Endothelial cell of umbilical vein (primary cell): Measurements from ENCODE around the gene EYS.

ENCODE experiments used
- CTCF ChIP-seq, 2 donors: IDR thresholded peaks; 1 replicate in 1 of 2; 2 replicates in 1 of 2; pipeline ENCODE4 v1.5.1; 2011; ENCODE audit warnings: low read length in 2 of 2, mild to moderate bottlenecking in 2 of 2, moderate library complexity in 2 of 2, control low read depth in 1 of 2, inconsistent platforms in 1 of 2, low read depth in 1 of 2; ENCODE audit not compliant: insufficient read depth in 1 of 2; ENCODE audit errors: extremely low read depth in 1 of 2
- EZH2 ChIP-seq: IDR thresholded peaks from 2 replicates; pipeline ENCODE4 v1.6.1; 2012; ENCODE audit warnings: borderline replicate concordance, low read depth, mild to moderate bottlenecking, moderate library complexity, low read length, inconsistent platforms; ENCODE audit not compliant: severe bottlenecking
- GATA2 ChIP-seq: IDR thresholded peaks from 2 replicates; pipeline ENCODE4 v1.7.0; 2011; ENCODE audit warnings: low read depth, mild to moderate bottlenecking, moderate library complexity, mixed read lengths, low read length; ENCODE audit not compliant: insufficient read length, insufficient read depth
- MAX ChIP-seq: IDR thresholded peaks from 2 replicates; pipeline ENCODE4 v1.6.1; 2011; ENCODE audit not compliant: insufficient read depth, insufficient read length
- MYC ChIP-seq: IDR thresholded peaks from one replicate; pipeline ENCODE4 v1.6.1; 2011; ENCODE audit warnings: mild to moderate bottlenecking, low read depth, low read length
- POLR2A ChIP-seq: IDR thresholded peaks from 2 replicates; pipeline ENCODE4 v1.6.1; 2012; ENCODE audit warnings: low read depth, mild to moderate bottlenecking, control low read depth, low read length
- POLR2AphosphoS5 ChIP-seq: IDR thresholded peaks from 2 replicates; pipeline ENCODE4 v1.6.1; 2012; ENCODE audit warnings: low read depth, mild to moderate bottlenecking, control low read depth, low read length, moderate library complexity; ENCODE audit not compliant: insufficient read depth

- TF ChIP-seq CTCF (IDR thresholded peaks at IDR 0.05; ENCODE audit: extremely low read depth in 1 of 2, insufficient read depth in 1 of 2, low read depth in 1 of 2, low read length in 2 of 2) (no peak), POLR2A (no peak), GATA2 (no peak), EZH2 (no peak), MAX (no peak), POLR2AphosphoS5 (no peak), MYC (no peak)
Observed at GRCh38 chr6:64831680-64832079, 875.3 kb downstream of the EYS start.
